H1 (cell line): ENCODE results near the gene DKC1. TPM values are rescaled to one million over a fixed set of nuclear protein-coding genes. Genes with fewer than 3 reads are reported as not detected.

Source experiments
- CTCF ChIA-PET: fragments of 300-600 bp; sonication (Branson Sonifier 250); formaldehyde crosslinking; loops from one replicate; lab custom pipeline; 2021; ENCODE audit not compliant: partially characterized antibody; lab: Charles Lee
- POLR2A ChIA-PET: fragments of 300-600 bp; sonication (Branson Sonifier 250); formaldehyde crosslinking; loops from one replicate; lab custom pipeline; 2021; ENCODE audit warnings: inconsistent platforms; ENCODE audit not compliant: partially characterized antibody; lab: Charles Lee
- DNase-seq, 2 experiments: peaks; one replicate each; pipeline versions ENCODE4 v3.0.0 to v3.0.0-alpha.2; 2010 to 2022; ENCODE audit warnings: low spot score in 2 of 2, low read depth in 1 of 2, mixed read lengths in 1 of 2
- FAIRE-seq: peaks from 2 replicates; lab custom pipeline; 2011; peaks lifted over from hg19 to GRCh38; lab: Jason Lieb, UNC
- H2AFZ ChIP-seq: 2 replicates; pipeline ENCODE4 v1.8.1; 2012; ENCODE audit warnings: low read length, inconsistent platforms
- H2AK5ac ChIP-seq: 2 replicates; pipeline ENCODE4 v1.6.1; 2013; ENCODE audit warnings: low read depth, low read length
- H2BK120ac ChIP-seq: replicated peaks from 2 replicates; pipeline ENCODE3; 2013; ENCODE audit warnings: low read depth, low read length, inconsistent platforms
- H2BK12ac ChIP-seq: 2 replicates; pipeline ENCODE4 v1.6.1; 2013; ENCODE audit warnings: low read depth, low read length
- H2BK15ac ChIP-seq: 2 replicates; pipeline ENCODE4 v1.6.1; 2013; ENCODE audit warnings: low read length
- H2BK20ac ChIP-seq: 2 replicates; pipeline ENCODE4 v1.6.1; 2013; ENCODE audit warnings: low read length
- H2BK5ac ChIP-seq: 2 replicates; pipeline ENCODE4 v1.6.1; 2013; ENCODE audit warnings: low read depth, low read length
- H3K14ac ChIP-seq: 2 replicates; pipeline ENCODE4 v1.6.1; 2013; ENCODE audit warnings: inconsistent platforms; ENCODE audit not compliant: insufficient read length
- H3K18ac ChIP-seq: 2 replicates; pipeline ENCODE4 v1.6.1; 2013; ENCODE audit warnings: low read length; ENCODE audit errors: extremely low read depth
- H3K23ac ChIP-seq: 2 replicates; pipeline ENCODE4 v1.6.1; 2013; ENCODE audit warnings: inconsistent platforms; ENCODE audit not compliant: insufficient read length
- H3K23me2 ChIP-seq: 2 replicates; pipeline ENCODE4 v1.6.1; 2013; ENCODE audit warnings: low read depth, low read length
- H3K27ac ChIP-seq: 2 replicates; pipeline ENCODE4 v1.6.1; 2011; ENCODE audit warnings: low read depth, low read length, inconsistent platforms
- H3K27me3 ChIP-seq, 4 experiments: replicated peaks in 1 of 4; 1 replicate in 1 of 4; 2 replicates in 3 of 4; pipeline versions ENCODE4 v1.6.1 to v1.8.1; 2011 to 2013; ENCODE audit warnings: low read length in 3 of 4, mild to moderate bottlenecking in 3 of 4, inconsistent platforms in 2 of 4, mixed read lengths in 2 of 4, moderate library complexity in 1 of 4; ENCODE audit not compliant: control insufficient read depth in 3 of 4, insufficient read depth in 3 of 4; ENCODE audit errors: extremely low read depth in 1 of 4
- H3K36me3 ChIP-seq, 4 experiments: 2 replicates each; pipeline versions ENCODE4 v1.6.1 to v1.8.1; 2011 to 2013; ENCODE audit warnings: mild to moderate bottlenecking in 4 of 4, low read length in 3 of 4, moderate library complexity in 2 of 4, control low read depth in 1 of 4, inconsistent platforms in 1 of 4; ENCODE audit not compliant: insufficient read depth in 4 of 4, control insufficient read depth in 2 of 4
- H3K4ac ChIP-seq: replicated peaks from 2 replicates; pipeline ENCODE3; 2013; ENCODE audit warnings: low read length, low read depth, mixed read lengths, inconsistent platforms; ENCODE audit not compliant: insufficient read length
- H3K4me1 ChIP-seq, 4 experiments: replicated peaks in 1 of 4; 1 replicate in 1 of 4; 2 replicates in 3 of 4; pipeline versions ENCODE4 v1.6.1 to v1.8.1; 2011 to 2013; ENCODE audit warnings: low read length in 3 of 4, inconsistent platforms in 2 of 4, mixed read lengths in 1 of 4; ENCODE audit not compliant: insufficient read depth in 4 of 4, control insufficient read depth in 3 of 4
- H3K4me2 ChIP-seq, 2 experiments: 2 replicates each; pipeline versions ENCODE4 v1.6.1 to v1.8.1; 2011 to 2013; ENCODE audit warnings: low read depth in 2 of 2, low read length in 2 of 2, control low read depth in 1 of 2, inconsistent platforms in 1 of 2, mild to moderate bottlenecking in 1 of 2; ENCODE audit not compliant: insufficient read depth in 1 of 2
- H3K4me3 ChIP-seq, 4 experiments: fragments of 200-600, 300-600 bp in 1 of 4; sonication (generic), shearing (Covaris generic), sonication (Bioruptor Twin) in 1 of 4; 2 replicates each; pipeline versions ENCODE4 v1.5.1 to v1.8.1; 2011 to 2016; ENCODE audit warnings: low read length in 4 of 4, low read depth in 3 of 4, control low read depth in 2 of 4, inconsistent platforms in 2 of 4, mild to moderate bottlenecking in 2 of 4, mixed read lengths in 1 of 4, moderate library complexity in 1 of 4; ENCODE audit not compliant: insufficient read depth in 2 of 4; ENCODE audit errors: extremely low read depth in 1 of 4
- H3K56ac ChIP-seq: replicated peaks from 2 replicates; pipeline ENCODE3; 2013; ENCODE audit warnings: low read depth, mild to moderate bottlenecking, mixed read lengths, low read length, inconsistent platforms; ENCODE audit not compliant: insufficient read length
- H3K79me1 ChIP-seq: 2 replicates; pipeline ENCODE4 v1.6.1; 2013; ENCODE audit warnings: low read depth, low read length, control low read depth
- H3K79me2 ChIP-seq, 2 experiments: 2 replicates each; pipeline versions ENCODE4 v1.6.1 to v1.8.1; 2012 to 2013; ENCODE audit warnings: low read length in 2 of 2, mild to moderate bottlenecking in 2 of 2, inconsistent platforms in 1 of 2; ENCODE audit not compliant: insufficient read depth in 2 of 2, control insufficient read depth in 1 of 2
- H3K9ac ChIP-seq, 4 experiments: replicated peaks in 1 of 4; 1 replicate in 1 of 4; 2 replicates in 3 of 4; pipeline versions ENCODE4 v1.6.1 to v1.8.1; 2011 to 2013; ENCODE audit warnings: low read depth in 3 of 4, low read length in 3 of 4, control low read depth in 2 of 4, mild to moderate bottlenecking in 2 of 4, moderate library complexity in 2 of 4, inconsistent platforms in 1 of 4; ENCODE audit errors: extremely low read depth in 1 of 4
- H3K9me3 ChIP-seq, 2 experiments: 2 replicates each; pipeline versions ENCODE4 v1.6.1 to v1.8.1; 2012 to 2013; ENCODE audit warnings: mild to moderate bottlenecking in 2 of 2, moderate library complexity in 2 of 2, control low read depth in 1 of 2, inconsistent platforms in 1 of 2, low read depth in 1 of 2, low read length in 1 of 2, mixed read lengths in 1 of 2; ENCODE audit not compliant: insufficient read depth in 2 of 2
- H4K20me1 ChIP-seq, 2 experiments: replicated peaks in 1 of 2; 2 replicates each; pipeline versions ENCODE3 to v1.8.1; 2011 to 2013; ENCODE audit warnings: inconsistent platforms in 2 of 2, low read length in 2 of 2, mild to moderate bottlenecking in 1 of 2; ENCODE audit not compliant: insufficient read depth in 2 of 2, control insufficient read depth in 1 of 2
- H4K5ac ChIP-seq: 2 replicates; pipeline ENCODE4 v1.6.1; 2013; ENCODE audit warnings: low read length, low read depth, mixed read lengths, inconsistent platforms; ENCODE audit not compliant: insufficient read length
- H4K8ac ChIP-seq: 2 replicates; pipeline ENCODE4 v1.8.0; 2013; ENCODE audit warnings: mild to moderate bottlenecking, moderate library complexity, low read length, inconsistent platforms; ENCODE audit not compliant: insufficient read depth; ENCODE audit errors: extremely low read depth
- H4K91ac ChIP-seq: replicated peaks from 2 replicates; pipeline ENCODE3; 2013; ENCODE audit warnings: low read length, mixed read lengths, inconsistent platforms; ENCODE audit not compliant: insufficient read length
- WGBS, 2 experiments: shearing (Covaris generic) in 1 of 2; methylation state at CpG; one replicate each; pipeline versions ENCODE4 v1.1.6 to v1.1.7; 2013 to 2015; ENCODE audit warnings: low lambda C conversion rate in 2 of 2, mixed read lengths in 2 of 2, inconsistent platforms in 1 of 2, low coverage in 1 of 2, missing lambda C conversion rate in 1 of 2; ENCODE audit not compliant: insufficient replicate concordance in 2 of 2, insufficient coverage in 1 of 2, insufficient read length in 1 of 2; ENCODE audit errors: extremely low coverage in 1 of 2, missing lambda C conversion rate in 1 of 2; 5-methylcytosine and 5-hydroxymethylcytosine counted together
- polyA plus RNA-seq, 7 experiments: library from polyadenylated mRNA; depleted of rRNA in 3 of 7; stranded (reverse) in 5 of 7; unstranded in 2 of 7; fragments of >200 nt in 5 of 7; fragments of 200-250 nt in 2 of 7; gene quantifications; 1 replicate in 5 of 7; 2 replicates in 1 of 7; 4 replicates in 1 of 7; pipeline versions ENCODE4 v1.2.1 to v1.2.3, GENCODE V29; 2011 to 2013; ENCODE audit warnings: missing spikeins in 2 of 7, mixed read lengths in 2 of 7
- total RNA-seq: library from RNA; stranded (reverse); fragmentation: NEBNext Ultra II Directional; extraction: Animal tissue kit (Norgen Biotek cat#: 25700); gene quantifications from 2 replicates; pipeline ENCODE4 v1.2.1, GENCODE V29; 2021

DKC1 gene
- total and polyA plus RNA-seq, 2 of the 8 experiments (the other 6 are each of a cell fraction or from before 2014, with no cell fraction given): 65.6 to 143 TPM

- no peak overlapping the region for H2BK20ac ChIP-seq
- H2BK5ac ChIP-seq: peak overlapping the region; percentile 87; the same call in 1 of the 2 replicates
- no peaks in the 10 kb centered on the region for H3K79me2 ChIP-seq
- H3K18ac ChIP-seq: no peak overlapping the region
- no peaks in the 10 kb centered on the region for H4K20me1 ChIP-seq
- peak overlapping the region; percentile 21 for H4K5ac ChIP-seq
- no peak overlapping the region for H3K4ac ChIP-seq
- no peak overlapping the region for H2BK120ac ChIP-seq
- 64% methylated on average over 3 of the region's 3 CpGs; no CpG with 5 or more reads in 1 of the 2 experiments for WGBS, 2 experiments
- ChIA-PET CTCF (no interaction called here), POLR2A (interaction anchor here (1.0 kb wide), 1 partner anchor 46 kb away, joined by 3 read pairs; no protein-coding TSS in a partner anchor)
- H3K27me3 ChIP-seq: no peaks in the 10 kb centered on the region
- H3K14ac ChIP-seq: no peak overlapping the region
- peaks cover 0 to 7% (median 3%) of the 10 kb centered on the region in 4 experiments; a peak in 3 of 7 replicates for H3K4me1 ChIP-seq
- no peak overlapping the region for H2AFZ ChIP-seq
- H2BK15ac ChIP-seq: no peak overlapping the region
- H3K9me3 ChIP-seq: peaks cover 0 to 4% of the 10 kb centered on the region in 2 experiments; a peak in 2 of 4 replicates
- peak overlapping the region; percentile 21 to 44; a peak in 3 of 4 replicates for H3K4me2 ChIP-seq
- peak overlapping the region; percentile 74 for H4K91ac ChIP-seq
- no peak overlapping the region for H3K4me3 ChIP-seq
- no peaks in the 10 kb centered on the region for H3K79me1 ChIP-seq
- no peak overlapping the region for H3K23ac ChIP-seq
- H3K27ac ChIP-seq: no peak overlapping the region
- H2BK12ac ChIP-seq: no peak overlapping the region
- H3K36me3 ChIP-seq: peaks cover 0 to 2% (median 0%) of the 10 kb centered on the region in 4 experiments; a peak in 1 of 8 replicates
- H3K23me2 ChIP-seq: no peaks in the 10 kb centered on the region
- H3K56ac ChIP-seq: no peak overlapping the region
- H4K8ac ChIP-seq: no peak overlapping the region
- no peak overlapping the region for H2AK5ac ChIP-seq
- FAIRE-seq (peak; percentile 94), DNase-seq (no peak)
- no peak overlapping the region for H3K9ac ChIP-seq
These were observed 59.4 kb downstream of the DKC1 start for GRCh38 chrX:154822029-154822428.
